Measurements from ENCODE around the gene KCNF1. TPM values are rescaled to one million over a fixed set of nuclear protein-coding genes. Genes with fewer than 3 reads are reported as not detected.

Gene KCNF1
- total and polyA plus RNA-seq, 11 donors = 0.20 to 0.36 (median 0.23) TPM; not detected in 5

- H3K4me3 ChIP-seq = no peak overlapping the region
- 87 to 91% (median 91%) methylated on average over 10 of the region's 10 CpGs for WGBS, 4 donors
- no peaks in the 10 kb centered on the region for H3K4me1 ChIP-seq
- TF ChIP-seq POLR2A (IDR thresholded peaks at IDR 0.05) (no peak), CTCF (IDR thresholded peaks at IDR 0.05) (peak in 3 of 12 donors; percentile 9 to 25 (median 9))
- peaks cover 0 to 4% (median 0%) of the 10 kb centered on the region in 12 donors for H3K9me3 ChIP-seq
- no peak overlapping the region for H3K27ac ChIP-seq
- no peaks in the 10 kb centered on the region for H3K27me3 ChIP-seq
- DNase-seq (no peak), ATAC-seq (peak in 1 of 4 donors; percentile 18)
- intact Hi-C loops (cut with DNase I) = loop anchor here in 2 of 10 donors (2.0 to 5.0 kb wide), 2 partner anchors 63 to 66 kb away; no protein-coding TSS in a partner anchor
- no peaks in the 10 kb centered on the region for H3K36me3 ChIP-seq
These were observed 11.3 kb upstream of the KCNF1 start for GRCh38 chr2:10900216-10901109.

- ATAC-seq (no peak), DNase-seq (no peak)
- Histone ChIP-seq H3K4me1 (no peaks in the 10 kb centered on the region), H3K9me3 (peaks cover 0 to 4% (median 0%) of the 10 kb centered on the region in 12 donors), H3K4me3 (no peak overlapping the region), H3K27ac (no peak overlapping the region), H3K27me3 (no peaks in the 10 kb centered on the region), H3K36me3 (no peaks in the 10 kb centered on the region)
- TF ChIP-seq CTCF (IDR thresholded peaks at IDR 0.05) (no peak), POLR2A (IDR thresholded peaks at IDR 0.05) (no peak)
- WGBS, 4 donors = 68 to 78% (median 75%) methylated on average over 12 of the region's 12 CpGs
- intact Hi-C loops (cut with DNase I) = loop anchor here in 2 of 10 donors (2.0 to 5.0 kb wide), 2 partner anchors 64 to 67 kb away; no protein-coding TSS in a partner anchor
These were observed 10.4 kb upstream of the KCNF1 start for GRCh38 chr2:10901160-10901939.

- ATAC-seq = no peak
- Histone ChIP-seq H3K4me3 (no peak overlapping the region), H3K27me3 (no peaks in the 10 kb centered on the region), H3K9me3 (peaks cover 0 to 4% (median 0%) of the 10 kb centered on the region in 12 donors), H3K27ac (no peak overlapping the region), H3K4me1 (no peaks in the 10 kb centered on the region), H3K36me3 (no peaks in the 10 kb centered on the region)
- 73 to 91% (median 83%) methylated on average over 1 to 2 of the region's 2 CpGs for WGBS, 4 donors
- DNase-seq = no peak
- intact Hi-C loops (cut with DNase I) = loop anchor here in 1 of 10 donors (5.0 kb wide), 1 partner anchor 67 kb away; no protein-coding TSS in a partner anchor
- no peak for TF ChIP-seq CTCF (IDR thresholded peaks at IDR 0.05)
- no peak for TF ChIP-seq POLR2A (IDR thresholded peaks at IDR 0.05)
These were observed 7.9 kb upstream of the KCNF1 start for GRCh38 chr2:10903861-10904210.

- ATAC-seq (no peak), DNase-seq (no peak)
- no peaks in the 10 kb centered on the region for H3K36me3 ChIP-seq
- H3K27me3 ChIP-seq = no peaks in the 10 kb centered on the region
- H3K4me1 ChIP-seq = no peaks in the 10 kb centered on the region
- WGBS, 4 donors = 84 to 91% (median 89%) methylated on average over 6 of the region's 6 CpGs
- H3K27ac ChIP-seq = no peak overlapping the region
- intact Hi-C loops (cut with DNase I) = loop anchor here in 1 of 10 donors (5.0 kb wide), 1 partner anchor 67 kb away; no protein-coding TSS in a partner anchor
- H3K9me3 ChIP-seq = peaks cover 0 to 4% (median 0%) of the 10 kb centered on the region in 12 donors
- TF ChIP-seq POLR2A (IDR thresholded peaks at IDR 0.05) (no peak), CTCF (IDR thresholded peaks at IDR 0.05) (no peak)
- no peak overlapping the region for H3K4me3 ChIP-seq
These were observed 7.3 kb upstream of the KCNF1 start for GRCh38 chr2:10904455-10904854.
